Esophagus muscularis mucosa (tissue), 4 donors: ENCODE measurements around the gene SDCBP2. TPM values are rescaled to one million over a fixed set of nuclear protein-coding genes. Genes with fewer than 3 reads are reported as not detected.

ENCODE experiments used
- DNase-seq: peaks from one replicate; pipeline ENCODE4 v3.0.0-alpha.2; 2017; ENCODE audit errors: extremely low spot score
- H3K27ac ChIP-seq, 4 donors: fragments of 200-600 bp; sonication (generic); replicated peaks in 1 of 4; 1 replicate in 3 of 4; 2 replicates in 1 of 4; pipeline ENCODE4 v1.5.1; 2016 to 2019; ENCODE audit warnings: mild to moderate bottlenecking in 1 of 4
- H3K27me3 ChIP-seq, 4 donors: fragments of 200-600 bp; sonication (generic); one replicate each; pipeline versions ENCODE4 v1.5.1 to v1.6.0; 2016 to 2019
- H3K36me3 ChIP-seq, 4 donors: fragments of 200-600 bp; sonication (generic); one replicate each; pipeline ENCODE4 v1.5.1; 2016 to 2019
- H3K4me1 ChIP-seq, 4 donors: fragments of 200-600 bp; sonication (generic); one replicate each; pipeline ENCODE4 v1.5.1; 2016 to 2019
- H3K4me3 ChIP-seq, 4 donors: fragments of 200-600 bp; sonication (generic); 1 replicate in 2 of 4; 2 replicates in 2 of 4; pipeline ENCODE4 v1.5.1; 2016 to 2019; ENCODE audit warnings: mild to moderate bottlenecking in 4 of 4, moderate library complexity in 1 of 4
- H3K9me3 ChIP-seq, 4 donors: fragments of 200-600 bp; sonication (generic); 1 replicate in 3 of 4; 2 replicates in 1 of 4; pipeline ENCODE4 v1.5.1; 2016 to 2019
- CTCF ChIP-seq, 3 experiments: fragments of 200-600 bp in 2 of 3; fragments of 450-650 bp in 1 of 3; sonication (generic) in 2 of 3; IDR thresholded peaks; one replicate each; pipeline ENCODE4 v1.5.1; 2017 to 2019; ENCODE audit warnings: antibody characterized with exemption in 3 of 3, mild to moderate bottlenecking in 2 of 3, moderate library complexity in 1 of 3
- EP300 ChIP-seq: sonication (generic); formaldehyde crosslinking; IDR thresholded peaks from one replicate; pipeline ENCODE4 v1.6.1; 2017; ENCODE audit warnings: antibody characterized with exemption
- POLR2A ChIP-seq: fragments of 450-650 bp; IDR thresholded peaks from one replicate; pipeline ENCODE4 v1.6.1; 2017; ENCODE audit warnings: antibody characterized with exemption, moderate library complexity, mild to moderate bottlenecking, low read depth
- POLR2AphosphoS5 ChIP-seq, 2 donors: sonication (generic); formaldehyde crosslinking; IDR thresholded peaks; one replicate each; pipeline ENCODE4 v1.6.1; 2017; ENCODE audit warnings: antibody characterized with exemption in 2 of 2
- WGBS: methylation state at CpG from one replicate; pipeline ENCODE4 v1.1.5; 2018; 5-methylcytosine and 5-hydroxymethylcytosine counted together
- intact Hi-C: fragments of 100-400 bp; cut with DNase I; formaldehyde crosslinking; loops from one replicate; pipeline ENCODE4 v1.15.1; 2023
- total RNA-seq, 4 donors: library from RNA; depleted of rRNA; stranded (reverse); fragments of >200 nt; gene quantifications; one replicate each; pipeline versions ENCODE4 v1.1.0 to v1.2.1, GENCODE V29; 2016

SDCBP2 gene
- total RNA-seq, 4 donors from 2014 or later = 2.1 to 6.2 (median 4.1) TPM

DNA sequence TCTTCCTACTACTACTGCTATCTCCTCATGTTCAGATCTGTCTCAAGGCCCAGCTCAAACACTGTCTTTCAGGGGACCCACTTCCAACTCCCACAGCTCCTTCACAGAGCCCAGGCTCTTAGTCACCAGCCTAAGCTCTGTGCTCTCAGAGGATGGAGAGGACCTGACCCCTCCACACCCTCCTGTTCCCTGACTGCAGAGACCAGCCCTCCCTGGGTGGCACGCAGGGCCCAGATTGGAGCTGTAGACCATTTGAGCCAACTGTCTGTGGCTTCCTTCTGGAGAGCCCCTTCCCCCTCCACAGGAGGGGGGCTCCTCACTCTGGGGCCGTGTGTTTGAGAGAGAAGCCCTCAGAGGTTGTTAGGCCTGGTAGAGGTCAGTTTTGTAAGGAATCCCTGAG, 53.0 kb downstream of the SDCBP2 start:
- Histone ChIP-seq H3K4me3 (no peak overlapping the region), H3K36me3 (peaks cover 0 to 4% (median 1%) of the 10 kb centered on the region in 4 donors), H3K27ac (no peak overlapping the region), H3K27me3 (no peaks in the 10 kb centered on the region), H3K4me1 (peaks cover 2 to 16% (median 12%) of the 10 kb centered on the region in 4 donors), H3K9me3 (no peaks in the 10 kb centered on the region)
- TF ChIP-seq POLR2A (no peak), POLR2AphosphoS5 (IDR thresholded peaks at IDR 0.05) (no peak), EP300 (no peak), CTCF (IDR thresholded peaks at IDR 0.05) (no peak)
- WGBS = 73% methylated on average over 2 of the region's 2 CpGs
- peak; percentile 91 for DNase-seq
- intact Hi-C loops = no loop called here

GRCh38 chr20:1274485-1275311, 54.2 kb downstream of the SDCBP2 start:
- peaks cover 0 to 4% (median under 1%) of the 10 kb centered on the region in 4 donors for H3K4me1 ChIP-seq
- peaks cover 0 to 7% (median under 1%) of the 10 kb centered on the region in 4 donors for H3K36me3 ChIP-seq
- peak; percentile 64 for DNase-seq
- no peaks in the 10 kb centered on the region for H3K9me3 ChIP-seq
- WGBS = 87% methylated on average over 12 of the region's 14 CpGs
- TF ChIP-seq CTCF (IDR thresholded peaks at IDR 0.05) (no peak), POLR2A (no peak), EP300 (no peak), POLR2AphosphoS5 (IDR thresholded peaks at IDR 0.05) (no peak)
- H3K4me3 ChIP-seq = no peak overlapping the region
- no peaks in the 10 kb centered on the region for H3K27me3 ChIP-seq
- H3K27ac ChIP-seq = no peak overlapping the region
- intact Hi-C loops = no loop called here

DNA sequence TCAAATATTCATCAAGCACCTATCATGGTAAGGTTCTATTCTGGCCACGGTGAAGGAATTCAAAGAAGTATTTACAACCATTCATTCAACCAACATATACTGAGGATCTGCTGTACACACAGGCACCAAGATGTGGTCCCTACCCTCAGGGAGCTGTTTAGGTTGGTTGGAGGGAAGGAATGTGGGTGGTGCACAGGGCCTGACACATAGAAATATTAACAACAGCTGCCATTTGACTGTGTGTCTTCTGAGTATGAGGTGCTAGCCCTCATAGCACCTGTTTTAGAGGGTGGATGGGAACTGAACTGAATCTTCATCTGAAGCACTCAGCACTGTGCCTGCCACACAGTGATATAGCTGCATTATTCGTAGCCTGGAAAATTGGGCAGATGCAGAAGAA, 55.6 kb downstream of the SDCBP2 start:
- no peaks in the 10 kb centered on the region for H3K27me3 ChIP-seq
- TF ChIP-seq CTCF (IDR thresholded peaks at IDR 0.05) (no peak), POLR2AphosphoS5 (IDR thresholded peaks at IDR 0.05) (no peak), EP300 (no peak)
- H3K36me3 ChIP-seq = peaks cover 0 to 7% (median 0%) of the 10 kb centered on the region in 4 donors
- peak; percentile 60 for DNase-seq
- H3K4me3 ChIP-seq = no peak overlapping the region
- intact Hi-C loops = no loop called here
- no peak overlapping the region for H3K27ac ChIP-seq
- WGBS = 79% methylated on average over 2 of the region's 2 CpGs
- peaks cover 0 to 9% (median 3%) of the 10 kb centered on the region in 4 donors for H3K4me1 ChIP-seq
- H3K9me3 ChIP-seq = no peaks in the 10 kb centered on the region

GRCh38 chr20:1272368-1273100, 56.4 kb downstream of the SDCBP2 start:
- TF ChIP-seq POLR2AphosphoS5 (IDR thresholded peaks at IDR 0.05) (no peak), CTCF (IDR thresholded peaks at IDR 0.05) (no peak), POLR2A (no peak), EP300 (no peak)
- H3K36me3 ChIP-seq = peaks cover 0 to 7% (median 0%) of the 10 kb centered on the region in 4 donors

More at GRCh38 chr20:1272368-1273100, 56.4 kb downstream of the SDCBP2 start:
- no peak overlapping the region for H3K4me3 ChIP-seq
- H3K4me1 ChIP-seq = peaks cover 4 to 17% (median 11%) of the 10 kb centered on the region in 4 donors
- intact Hi-C loops = no loop called here
- 70% methylated on average over 6 of the region's 6 CpGs for WGBS
- H3K27me3 ChIP-seq = no peaks in the 10 kb centered on the region
- DNase-seq = peak; percentile 70
- no peaks in the 10 kb centered on the region for H3K9me3 ChIP-seq
- H3K27ac ChIP-seq = no peak overlapping the region
